BE2C (cell line): ENCODE results near the gene VPS13D.

ENCODE experiments used
- DNase-seq: peaks from one replicate; pipeline ENCODE4 v3.0.0-alpha.2; 2020
- H3K27me3 ChIP-seq: fragments of 250-450 bp; sonication (Bioruptor Pico); 2 replicates; pipeline ENCODE4 v1.5.1; 2020; ENCODE audit warnings: mild to moderate bottlenecking
- H3K36me3 ChIP-seq: fragments of 250-450 bp; sonication (Bioruptor Pico); 2 replicates; pipeline ENCODE4 v1.5.1; 2020; ENCODE audit warnings: mild to moderate bottlenecking
- H3K4me1 ChIP-seq: fragments of 250-450 bp; sonication (Bioruptor Pico); 2 replicates; pipeline ENCODE4 v1.5.1; 2020
- H3K4me3 ChIP-seq: 2 replicates; pipeline ENCODE4 v1.5.1; 2011; ENCODE audit warnings: low read depth, low read length
- H3K9me3 ChIP-seq: fragments of 250-450 bp; sonication (Bioruptor Pico); 2 replicates; pipeline ENCODE4 v1.5.1; 2020
- TF ChIP-seq, protein P1 (sequence below): IDR thresholded peaks from 2 replicates; pipeline ENCODE4 v1.5.1; 2012; ENCODE audit warnings: mild to moderate bottlenecking, low read depth, low read length

VPS13D gene

GRCh38 chr1:12183095-12183794, 46.6 kb upstream of the VPS13D start:
- no peak for DNase-seq
- no peaks in the 10 kb centered on the region for H3K9me3 ChIP-seq
- no peak overlapping the region for H3K4me3 ChIP-seq
- no peaks in the 10 kb centered on the region for H3K4me1 ChIP-seq
- no peaks in the 10 kb centered on the region for H3K36me3 ChIP-seq
- TF ChIP-seq, protein P1, sequence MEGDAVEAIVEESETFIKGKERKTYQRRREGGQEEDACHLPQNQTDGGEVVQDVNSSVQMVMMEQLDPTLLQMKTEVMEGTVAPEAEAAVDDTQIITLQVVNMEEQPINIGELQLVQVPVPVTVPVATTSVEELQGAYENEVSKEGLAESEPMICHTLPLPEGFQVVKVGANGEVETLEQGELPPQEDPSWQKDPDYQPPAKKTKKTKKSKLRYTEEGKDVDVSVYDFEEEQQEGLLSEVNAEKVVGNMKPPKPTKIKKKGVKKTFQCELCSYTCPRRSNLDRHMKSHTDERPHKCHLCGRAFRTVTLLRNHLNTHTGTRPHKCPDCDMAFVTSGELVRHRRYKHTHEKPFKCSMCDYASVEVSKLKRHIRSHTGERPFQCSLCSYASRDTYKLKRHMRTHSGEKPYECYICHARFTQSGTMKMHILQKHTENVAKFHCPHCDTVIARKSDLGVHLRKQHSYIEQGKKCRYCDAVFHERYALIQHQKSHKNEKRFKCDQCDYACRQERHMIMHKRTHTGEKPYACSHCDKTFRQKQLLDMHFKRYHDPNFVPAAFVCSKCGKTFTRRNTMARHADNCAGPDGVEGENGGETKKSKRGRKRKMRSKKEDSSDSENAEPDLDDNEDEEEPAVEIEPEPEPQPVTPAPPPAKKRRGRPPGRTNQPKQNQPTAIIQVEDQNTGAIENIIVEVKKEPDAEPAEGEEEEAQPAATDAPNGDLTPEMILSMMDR, result no peak
- H3K27me3 ChIP-seq, result no peaks in the 10 kb centered on the region

- no peaks in the 10 kb centered on the region for H3K36me3 ChIP-seq
Measured at GRCh38 chr1:12184008-12184681, 45.7 kb upstream of the VPS13D start.

DNA sequence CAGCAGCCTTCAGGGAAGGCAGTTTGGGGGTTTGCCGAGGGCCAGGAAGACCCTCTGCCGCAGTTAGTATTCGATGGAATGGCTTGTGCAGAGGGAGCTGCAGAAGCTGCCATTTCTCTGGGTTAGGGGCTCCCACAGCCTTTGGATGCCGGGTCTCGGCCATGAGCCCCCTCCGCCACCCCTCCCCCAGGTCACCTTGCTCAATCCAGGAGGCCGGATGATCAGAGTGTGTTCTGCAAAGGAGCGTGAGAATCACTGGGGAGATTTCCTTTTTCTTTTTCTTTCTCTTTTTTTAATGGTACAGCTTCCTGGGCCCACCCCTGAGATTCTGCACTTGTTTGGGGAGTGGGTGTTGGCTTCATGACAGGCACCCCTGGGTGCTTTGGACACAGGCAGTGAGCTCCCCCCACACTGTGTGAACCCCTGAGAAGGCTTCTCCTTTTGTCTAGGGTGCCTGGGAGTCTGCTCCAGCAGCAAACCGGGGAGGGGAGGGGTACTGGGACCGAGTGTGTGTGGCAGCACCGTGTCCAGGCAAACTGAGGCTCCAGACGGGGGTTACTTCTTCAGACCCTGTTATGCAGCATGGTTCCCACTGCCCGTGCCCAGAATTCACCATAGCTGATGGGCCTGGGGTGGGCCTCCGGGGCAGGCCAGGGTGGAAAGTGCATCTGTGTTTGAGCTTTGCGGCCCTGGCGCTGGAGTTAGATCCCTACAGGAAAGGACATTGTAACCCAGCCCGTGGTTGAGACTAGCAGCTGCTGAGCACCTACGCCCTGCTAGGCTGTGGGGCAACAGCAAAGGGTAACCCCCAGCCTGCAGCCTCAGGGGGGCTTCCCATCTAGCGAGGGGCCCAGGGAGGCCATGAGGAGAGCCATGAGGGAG, 44.6 kb upstream of the VPS13D start:
- Histone ChIP-seq H3K9me3 (no peaks in the 10 kb centered on the region), H3K27me3 (no peaks in the 10 kb centered on the region), H3K36me3 (no peaks in the 10 kb centered on the region), H3K4me3 (no peak overlapping the region), H3K4me1 (no peaks in the 10 kb centered on the region)
- no peak for DNase-seq
- TF ChIP-seq, protein P1, result no peak

More at GRCh38 chr1:12184008-12184681, 45.7 kb upstream of the VPS13D start:
- Histone ChIP-seq H3K4me1 (no peaks in the 10 kb centered on the region), H3K27me3 (no peaks in the 10 kb centered on the region), H3K9me3 (no peaks in the 10 kb centered on the region), H3K4me3 (no peak overlapping the region)
- DNase-seq, result peak; percentile 31
- TF ChIP-seq, protein P1, result no peak

- H3K4me3 ChIP-seq, result no peak overlapping the region
- no peaks in the 10 kb centered on the region for H3K4me1 ChIP-seq
- no peak for DNase-seq
- H3K36me3 ChIP-seq, result no peaks in the 10 kb centered on the region
- peaks cover 3% of the 10 kb centered on the region; the same call in 1 of the 2 replicates for H3K27me3 ChIP-seq
- TF ChIP-seq, protein P1, result no peak
- no peaks in the 10 kb centered on the region for H3K9me3 ChIP-seq
Measured at GRCh38 chr1:12185918-12186678, 43.7 kb upstream of the VPS13D start.

- H3K9me3 ChIP-seq, result no peaks in the 10 kb centered on the region
- peaks cover 9% of the 10 kb centered on the region; the same call in 1 of the 2 replicates for H3K27me3 ChIP-seq
- TF ChIP-seq, protein P1, result no peak
- no peak for DNase-seq
- no peaks in the 10 kb centered on the region for H3K4me1 ChIP-seq
- H3K4me3 ChIP-seq, result no peak overlapping the region
- H3K36me3 ChIP-seq, result no peaks in the 10 kb centered on the region
Measured at GRCh38 chr1:12186679-12186985, 43.2 kb upstream of the VPS13D start.
